Neural cell (in vitro differentiated cells): ENCODE measurements around the gene CDC6.

Experiments used
- CTCF ChIP-seq: fragments of 450-650 bp; IDR thresholded peaks from 2 replicates; pipeline ENCODE4 v1.5.1; 2014; ENCODE audit warnings: antibody characterized with exemption, mild to moderate bottlenecking, moderate library complexity; ENCODE audit not compliant: poor library complexity, severe bottlenecking
- EP300 ChIP-seq: fragments of 450-650 bp; conservative IDR thresholded peaks from 2 replicates; pipeline ENCODE4 v1.6.1; 2014; ENCODE audit warnings: antibody characterized with exemption, mild to moderate bottlenecking, moderate library complexity; ENCODE audit not compliant: poor library complexity, severe bottlenecking
- MXI1 ChIP-seq: fragments of 450-650 bp; conservative IDR thresholded peaks from 2 replicates; pipeline ENCODE4 v1.6.1; 2014; ENCODE audit warnings: antibody characterized with exemption, mild to moderate bottlenecking; ENCODE audit not compliant: poor library complexity, severe bottlenecking
- POLR2AphosphoS5 ChIP-seq: IDR thresholded peaks from 2 replicates; pipeline ENCODE4 v1.6.1; 2012
- RAD21 ChIP-seq: fragments of 450-650 bp; conservative IDR thresholded peaks from 2 replicates; pipeline ENCODE4 v1.6.1; 2014; ENCODE audit warnings: antibody characterized with exemption, mild to moderate bottlenecking, moderate library complexity
- SMC3 ChIP-seq: fragments of 450-650 bp; conservative IDR thresholded peaks from 2 replicates; pipeline ENCODE4 v1.6.1; 2014; ENCODE audit warnings: antibody characterized with exemption, mild to moderate bottlenecking, moderate library complexity; ENCODE audit not compliant: poor library complexity
- TAF1 ChIP-seq: IDR thresholded peaks from 2 replicates; pipeline ENCODE4 v1.6.1; 2012; ENCODE audit warnings: low read depth

- TF ChIP-seq CTCF (no peak), EP300 (no peak), RAD21 (no peak), POLR2AphosphoS5 (no peak), TAF1 (no peak), SMC3 (peak; percentile 17), MXI1 (peak; percentile 66)
These were observed 56.9 kb downstream of the CDC6 start for GRCh38 chr17:40344421-40345160.
